ENCODE data around the gene PTPRU.

Gene PTPRU

GRCh38 chr1:29365906-29366670 lies 129.8 kb downstream of the PTPRU start:
- no peak for DNase-seq (ENCODE audit: low read depth)

GRCh38 chr1:29368936-29369932 lies 132.9 kb downstream of the PTPRU start:
- DNase-seq (ENCODE audit: low read depth), result no peak

- no peak for DNase-seq (ENCODE audit: low read depth)
Measured at GRCh38 chr1:29370067-29370466, 133.7 kb downstream of the PTPRU start.

GRCh38 chr1:29371332-29371731 lies 135.0 kb downstream of the PTPRU start:
- no peak for DNase-seq (ENCODE audit: low read depth)

GRCh38 chr1:29372108-29372507 lies 135.8 kb downstream of the PTPRU start:
- DNase-seq (ENCODE audit: low read depth), result no peak
